ENCODE measurements around the gene KCNQ1. TPM values are rescaled to one million over a fixed set of nuclear protein-coding genes. Genes with fewer than 3 reads are reported as not detected.

KCNQ1 gene
- total and polyA plus RNA-seq, 2 experiments from 2014 or later = 0.45 to 0.87 TPM

- H3K4me1 ChIP-seq (ENCODE audit: insufficient read depth) = no peaks in the 10 kb centered on the region
- no peak overlapping the region for H3K4me2 ChIP-seq
- no peak for ATAC-seq
- H4K20me1 ChIP-seq (replicated peaks; ENCODE audit: insufficient read depth) = no peaks in the 10 kb centered on the region
- Mint-ChIP-seq H3K4me1 (no peaks in the 10 kb centered on the region; the same call in 2 of the 3 replicates), H3K4me3 (no peak overlapping the region), H3K27me3 (ENCODE audit: insufficient read depth, low read depth, poor library complexity) (peaks cover 31% of the 10 kb centered on the region), H3K27ac (no peak overlapping the region), H3K9me3 (no peaks in the 10 kb centered on the region), H3K36me3 (ENCODE audit: low read depth) (no peaks in the 10 kb centered on the region)
- H3K79me2 ChIP-seq (replicated peaks; ENCODE audit: insufficient read depth) = no peaks in the 10 kb centered on the region
- no peak for DNase-seq (ENCODE audit: low spot score)
- no peaks in the 10 kb centered on the region for H3F3A ChIP-seq (replicated peaks; ENCODE audit: low read depth)
- H3K4me3 ChIP-seq = no peak overlapping the region
- no peaks in the 10 kb centered on the region for H3K36me3 ChIP-seq (ENCODE audit: insufficient read depth)
- no peaks in the 10 kb centered on the region for H3K9me2 ChIP-seq (ENCODE audit: insufficient read depth)
- H2AFZ ChIP-seq = no peak overlapping the region
- TF ChIP-seq EZH2 (IDR thresholded peaks at IDR 0.05; ENCODE audit: low read depth, unreplicated experiment) (no peak), POLR2AphosphoS5 (IDR thresholded peaks at IDR 0.05; ENCODE audit: low read depth) (no peak), ZNF114 (CRISPR knock-in tag; IDR thresholded peaks at IDR 0.05) (no peak), JUNB (IDR thresholded peaks at IDR 0.05; ENCODE audit: unreplicated experiment) (no peak), STAT1 (IDR thresholded peaks at IDR 0.05; ENCODE audit: unreplicated experiment) (no peak), ZNF462 (CRISPR knock-in tag; IDR thresholded peaks at IDR 0.05) (no peak), NANOG (IDR thresholded peaks at IDR 0.05; ENCODE audit: borderline replicate concordance) (no peak), CREB1 (CRISPR knock-in tag; IDR thresholded peaks at IDR 0.05; ENCODE audit: low read depth) (no peak), ZNF331 (CRISPR knock-in tag; IDR thresholded peaks at IDR 0.05; ENCODE audit: low read depth) (no peak), EZH2phosphoT487 (IDR thresholded peaks at IDR 0.05; ENCODE audit: unreplicated experiment) (no peak)
- TF ChIP-seq, protein P1, sequence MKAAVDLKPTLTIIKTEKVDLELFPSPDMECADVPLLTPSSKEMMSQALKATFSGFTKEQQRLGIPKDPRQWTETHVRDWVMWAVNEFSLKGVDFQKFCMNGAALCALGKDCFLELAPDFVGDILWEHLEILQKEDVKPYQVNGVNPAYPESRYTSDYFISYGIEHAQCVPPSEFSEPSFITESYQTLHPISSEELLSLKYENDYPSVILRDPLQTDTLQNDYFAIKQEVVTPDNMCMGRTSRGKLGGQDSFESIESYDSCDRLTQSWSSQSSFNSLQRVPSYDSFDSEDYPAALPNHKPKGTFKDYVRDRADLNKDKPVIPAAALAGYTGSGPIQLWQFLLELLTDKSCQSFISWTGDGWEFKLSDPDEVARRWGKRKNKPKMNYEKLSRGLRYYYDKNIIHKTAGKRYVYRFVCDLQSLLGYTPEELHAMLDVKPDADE (IDR thresholded peaks at IDR 0.05) = no peak
- TF ChIP-seq, protein P2, sequence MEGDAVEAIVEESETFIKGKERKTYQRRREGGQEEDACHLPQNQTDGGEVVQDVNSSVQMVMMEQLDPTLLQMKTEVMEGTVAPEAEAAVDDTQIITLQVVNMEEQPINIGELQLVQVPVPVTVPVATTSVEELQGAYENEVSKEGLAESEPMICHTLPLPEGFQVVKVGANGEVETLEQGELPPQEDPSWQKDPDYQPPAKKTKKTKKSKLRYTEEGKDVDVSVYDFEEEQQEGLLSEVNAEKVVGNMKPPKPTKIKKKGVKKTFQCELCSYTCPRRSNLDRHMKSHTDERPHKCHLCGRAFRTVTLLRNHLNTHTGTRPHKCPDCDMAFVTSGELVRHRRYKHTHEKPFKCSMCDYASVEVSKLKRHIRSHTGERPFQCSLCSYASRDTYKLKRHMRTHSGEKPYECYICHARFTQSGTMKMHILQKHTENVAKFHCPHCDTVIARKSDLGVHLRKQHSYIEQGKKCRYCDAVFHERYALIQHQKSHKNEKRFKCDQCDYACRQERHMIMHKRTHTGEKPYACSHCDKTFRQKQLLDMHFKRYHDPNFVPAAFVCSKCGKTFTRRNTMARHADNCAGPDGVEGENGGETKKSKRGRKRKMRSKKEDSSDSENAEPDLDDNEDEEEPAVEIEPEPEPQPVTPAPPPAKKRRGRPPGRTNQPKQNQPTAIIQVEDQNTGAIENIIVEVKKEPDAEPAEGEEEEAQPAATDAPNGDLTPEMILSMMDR (conservative IDR thresholded peaks at IDR 0.05; ENCODE audit: low read depth in 2 of 2) = no peak
- TF ChIP-seq, protein P3, sequence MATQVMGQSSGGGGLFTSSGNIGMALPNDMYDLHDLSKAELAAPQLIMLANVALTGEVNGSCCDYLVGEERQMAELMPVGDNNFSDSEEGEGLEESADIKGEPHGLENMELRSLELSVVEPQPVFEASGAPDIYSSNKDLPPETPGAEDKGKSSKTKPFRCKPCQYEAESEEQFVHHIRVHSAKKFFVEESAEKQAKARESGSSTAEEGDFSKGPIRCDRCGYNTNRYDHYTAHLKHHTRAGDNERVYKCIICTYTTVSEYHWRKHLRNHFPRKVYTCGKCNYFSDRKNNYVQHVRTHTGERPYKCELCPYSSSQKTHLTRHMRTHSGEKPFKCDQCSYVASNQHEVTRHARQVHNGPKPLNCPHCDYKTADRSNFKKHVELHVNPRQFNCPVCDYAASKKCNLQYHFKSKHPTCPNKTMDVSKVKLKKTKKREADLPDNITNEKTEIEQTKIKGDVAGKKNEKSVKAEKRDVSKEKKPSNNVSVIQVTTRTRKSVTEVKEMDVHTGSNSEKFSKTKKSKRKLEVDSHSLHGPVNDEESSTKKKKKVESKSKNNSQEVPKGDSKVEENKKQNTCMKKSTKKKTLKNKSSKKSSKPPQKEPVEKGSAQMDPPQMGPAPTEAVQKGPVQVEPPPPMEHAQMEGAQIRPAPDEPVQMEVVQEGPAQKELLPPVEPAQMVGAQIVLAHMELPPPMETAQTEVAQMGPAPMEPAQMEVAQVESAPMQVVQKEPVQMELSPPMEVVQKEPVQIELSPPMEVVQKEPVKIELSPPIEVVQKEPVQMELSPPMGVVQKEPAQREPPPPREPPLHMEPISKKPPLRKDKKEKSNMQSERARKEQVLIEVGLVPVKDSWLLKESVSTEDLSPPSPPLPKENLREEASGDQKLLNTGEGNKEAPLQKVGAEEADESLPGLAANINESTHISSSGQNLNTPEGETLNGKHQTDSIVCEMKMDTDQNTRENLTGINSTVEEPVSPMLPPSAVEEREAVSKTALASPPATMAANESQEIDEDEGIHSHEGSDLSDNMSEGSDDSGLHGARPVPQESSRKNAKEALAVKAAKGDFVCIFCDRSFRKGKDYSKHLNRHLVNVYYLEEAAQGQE (IDR thresholded peaks at IDR 0.05; ENCODE audit: unreplicated experiment) = no peak
- no peaks in the 10 kb centered on the region for H3K27me3 ChIP-seq (ENCODE audit: insufficient read depth)
- H3K27ac ChIP-seq (ENCODE audit: low read depth) = no peak overlapping the region
Measured at GRCh38 chr11:2522631-2523255, 77.9 kb downstream of the KCNQ1 start.

All from GM23338 (cell line).